ENCODE results near the gene MACROH2A1. TPM values are rescaled to one million over a fixed set of nuclear protein-coding genes. Genes with fewer than 3 reads are reported as not detected.

The MACROH2A1 gene
- total and polyA plus RNA-seq, 2 of the 4 experiments (the other 2 are of a cell fraction), result 122 to 126 TPM

GRCh38 chr5:135328128-135328687 is 70.8 kb downstream of the MACROH2A1 start:
- dilution Hi-C loops (cut with HindIII; ENCODE audit: low sequenced_read_pairs, unreplicated experiment), result no loop called here
- CTCF ChIA-PET, result no interaction called here
- TF ChIP-seq RCOR1 (IDR thresholded peaks at IDR 0.05; ENCODE audit: insufficient replicate concordance, low read length) (no peak), POLR2A (IDR thresholded peaks at IDR 0.05; ENCODE audit: low read depth, low read length) (no peak), CHD1 (IDR thresholded peaks at IDR 0.05; ENCODE audit: low read depth, low read length) (no peak)

More at GRCh38 chr5:135328128-135328687, 70.8 kb downstream of the MACROH2A1 start:
- H3K9me1 ChIP-seq (ENCODE audit: insufficient read depth, low read length), result peaks cover 13% of the 10 kb centered on the region
- H3K27me3 ChIP-seq (ENCODE audit: control insufficient read depth, insufficient read depth, low read length), result no peaks in the 10 kb centered on the region
- H3K14ac ChIP-seq (replicated peaks; ENCODE audit: low read depth, low read length), result no peak overlapping the region; the same call in 1 of the 2 replicates
- H3K79me1 ChIP-seq (ENCODE audit: low read depth in 1 of 2, low read length in 2 of 2), result peaks cover 0 to 16% of the 10 kb centered on the region in 2 experiments; a peak in 2 of 4 replicates
- peak overlapping the region; percentile 50 for H3K4ac ChIP-seq (ENCODE audit: low read depth, low read length)
- H3K4me2 ChIP-seq (ENCODE audit: low read depth, low read length), result no peak overlapping the region
- H4K5ac ChIP-seq (ENCODE audit: low read depth, low read length), result no peak overlapping the region
- H3K9ac ChIP-seq (ENCODE audit: low read depth, low read length), result no peak overlapping the region
- no peak overlapping the region for H3K4me3 ChIP-seq (ENCODE audit: insufficient read depth, low read depth, low read length)
- no peak for DNase-seq
- WGBS, 2 experiments (ENCODE audit: extremely low coverage in 2 of 2, insufficient read length in 1 of 2), result 100% methylated on average over 1 of the region's 5 CpGs; no CpG with 5 or more reads in 1 of the 2 experiments
- 0 out of 2 replicates have a peak overlapping the region, but pooled peaks have one; percentile 62 for H4K91ac ChIP-seq (ENCODE audit: insufficient read depth, low read depth, low read length)
- intact Hi-C loops (cut with micrococcal nuclease) (no loop called here), in situ Hi-C loops (cut with MboI; ENCODE audit: low sequenced_read_pairs) (no loop called here)
- H3K9me3 ChIP-seq (ENCODE audit: control insufficient read depth, insufficient read depth, low read length), result no peaks in the 10 kb centered on the region
- H2AK5ac ChIP-seq (ENCODE audit: low read depth, low read length), result peak overlapping the region; percentile 62; the same call in 1 of the 2 replicates
- no peak overlapping the region for H2AK9ac ChIP-seq (replicated peaks; ENCODE audit: low read depth, low read length, poor library complexity)
- peak overlapping the region; percentile 41; the same call in 1 of the 3 replicates for H2BK15ac ChIP-seq (ENCODE audit: low read depth, low read length)
- no peak overlapping the region for H4K8ac ChIP-seq (ENCODE audit: low read depth in 2 of 2, low read length in 2 of 2)
- no TSS peak for BruUV-seq (replicated peaks)
- no peak overlapping the region for H3K56ac ChIP-seq (ENCODE audit: extremely low read depth, insufficient read depth, low read length)
- ATAC-seq (ENCODE audit: low read depth), result no peak
- H2AFZ ChIP-seq (replicated peaks; ENCODE audit: low read length, poor library complexity), result no peak overlapping the region
- peaks cover 15% of the 10 kb centered on the region for H3K4me1 ChIP-seq (ENCODE audit: control insufficient read depth, insufficient read depth, low read length)
- H3K23ac ChIP-seq (ENCODE audit: low read depth, low read length), result no peak overlapping the region
- no peak overlapping the region for H3K27ac ChIP-seq (ENCODE audit: insufficient read depth, low read length)
- POLR2A ChIA-PET (ENCODE audit: unreplicated experiment), result no interaction called here
- no peak overlapping the region for H3K18ac ChIP-seq (ENCODE audit: low read depth, low read length)
- no peaks in the 10 kb centered on the region for H4K20me1 ChIP-seq (ENCODE audit: insufficient read depth, low read length)
- H2BK120ac ChIP-seq (ENCODE audit: low read depth, low read length), result 0 out of 2 replicates have a peak overlapping the region, but pooled peaks have one; percentile 28
- no peak overlapping the region for H2BK5ac ChIP-seq (ENCODE audit: low read depth, low read length, poor library complexity, severe bottlenecking)
- H3K36me3 ChIP-seq (ENCODE audit: control insufficient read depth, insufficient read depth, low read length), result 0 out of 2 replicates have a peak, but pooled peaks cover 1% of the 10 kb centered on the region
- peak overlapping the region; percentile 9; the same call in 1 of the 2 replicates for H2BK20ac ChIP-seq (ENCODE audit: low read depth, low read length)

Data from IMR-90 (cell line).